HepG2 (cell line): ENCODE data around the gene SGMS1. TPM values are rescaled to one million over a fixed set of nuclear protein-coding genes. Genes with fewer than 3 reads are reported as not detected.

Experiments
- ARHGAP35 ChIP-seq: sonication (generic); formaldehyde crosslinking; IDR thresholded peaks from 2 replicates; pipeline ENCODE4 v1.9.0; 2022; ENCODE audit warnings: mild to moderate bottlenecking, inconsistent platforms, moderate library complexity, missing genetic modification reagents, borderline replicate concordance
- BATF2 ChIP-seq: sonication (generic); formaldehyde crosslinking; IDR thresholded peaks from 2 replicates; pipeline ENCODE4 v1.8.0; 2022; ENCODE audit warnings: mild to moderate bottlenecking, missing genetic modification reagents, moderate library complexity
- DNMT1 ChIP-seq: sonication (generic); formaldehyde crosslinking; IDR thresholded peaks from 2 replicates; pipeline ENCODE4 v1.5.1; 2020; ENCODE audit warnings: mild to moderate bottlenecking, missing genetic modification reagents
- GABPB1 ChIP-seq: IDR thresholded peaks from 2 replicates; pipeline ENCODE4 v1.6.1; 2016; ENCODE audit warnings: mild to moderate bottlenecking, missing genetic modification reagents, moderate library complexity, missing compliant biosample characterization
- HES4 ChIP-seq: sonication (generic); formaldehyde crosslinking; IDR thresholded peaks from 2 replicates; pipeline ENCODE4 v1.9.0; 2021; ENCODE audit warnings: mild to moderate bottlenecking, missing genetic modification reagents, borderline replicate concordance
- HMG20A ChIP-seq: IDR thresholded peaks from 2 replicates; pipeline ENCODE4 v1.6.1; 2016; ENCODE audit warnings: borderline replicate concordance
- SALL2 ChIP-seq: sonication (generic); formaldehyde crosslinking; IDR thresholded peaks from 2 replicates; pipeline ENCODE4 v1.8.1; 2023; ENCODE audit warnings: mild to moderate bottlenecking, missing genetic modification reagents, inconsistent platforms
- SOX13 ChIP-seq, 3 experiments: fragments of 450-650 bp in 1 of 3; sonication (generic) in 1 of 3; formaldehyde crosslinking in 1 of 3; IDR thresholded peaks in 2 of 3; conservative IDR thresholded peaks in 1 of 3; 2 replicates each; pipeline versions ENCODE4 v1.5.0 to v1.6.1; 2016 to 2020; ENCODE audit warnings: antibody characterized with exemption in 1 of 3, mild to moderate bottlenecking in 1 of 3, missing compliant biosample characterization in 1 of 3, missing genetic modification reagents in 1 of 3, moderate library complexity in 1 of 3
- SP4 ChIP-seq: sonication (generic); formaldehyde crosslinking; IDR thresholded peaks from 2 replicates; pipeline ENCODE4 v1.8.1; 2023; ENCODE audit warnings: mild to moderate bottlenecking, missing genetic modification reagents
- SYNCRIP ChIP-seq: fragments of 200-400 bp; formaldehyde crosslinking; IDR thresholded peaks from 2 replicates; pipeline ENCODE4 v1.6.1; 2018; ENCODE audit warnings: mild to moderate bottlenecking, low read depth, low read length; ENCODE audit not compliant: insufficient read depth
- TEAD2 ChIP-seq: sonication (generic); formaldehyde crosslinking; IDR thresholded peaks from 2 replicates; pipeline ENCODE4 v1.9.0; 2021; ENCODE audit warnings: missing genetic modification reagents
- TFDP1 ChIP-seq: IDR thresholded peaks from 2 replicates; pipeline ENCODE4 v1.6.1; 2016; ENCODE audit warnings: missing compliant biosample characterization, missing genetic modification reagents, borderline replicate concordance
- ZBTB49 ChIP-seq: sonication (generic); formaldehyde crosslinking; IDR thresholded peaks from 2 replicates; pipeline ENCODE4 v1.4.0; 2020; ENCODE audit warnings: missing genetic modification reagents, borderline replicate concordance
- ZNF30 ChIP-seq: sonication (generic); formaldehyde crosslinking; IDR thresholded peaks from 2 replicates; pipeline ENCODE4 v1.5.0; 2020; ENCODE audit warnings: mild to moderate bottlenecking, missing genetic modification reagents
- ZNF646 ChIP-seq: sonication (generic); formaldehyde crosslinking; IDR thresholded peaks from 2 replicates; pipeline ENCODE4 v1.9.0; 2021; ENCODE audit warnings: mild to moderate bottlenecking, missing genetic modification reagents
- polyA plus RNA-seq, 8 experiments: library from polyadenylated mRNA; depleted of rRNA in 3 of 8; stranded (reverse) in 7 of 8; unstranded in 1 of 8; fragments of >200 nt; fragmentation: Illumina TruSeq in 4 of 8; extraction: Trizol in 4 of 8; gene quantifications; 2 replicates each; pipeline versions ENCODE4 v1.2.1 to v1.2.3, GENCODE V29; 2011 to 2016; ENCODE audit warnings: low read depth in 4 of 8, missing spikeins in 1 of 8, mixed read lengths in 1 of 8; ENCODE audit not compliant: insufficient read depth in 1 of 8
- total RNA-seq, 5 experiments: library from RNA; depleted of rRNA; stranded (reverse); fragments of >200 nt; fragmentation: Illumina TruSeq; extraction: Trizol; gene quantifications; 2 replicates each; pipeline ENCODE4 v1.2.3, GENCODE V29; 2016; ENCODE audit warnings: low read depth in 1 of 5
- TF ChIP-seq, protein P1 (sequence below): IDR thresholded peaks from 2 replicates; pipeline ENCODE4 v1.6.1; 2016; ENCODE audit warnings: missing genetic modification reagents, missing compliant biosample characterization

SGMS1 gene
- total and polyA plus RNA-seq, 2 of the 13 experiments (the other 11 are each of a cell fraction or from before 2014, with no cell fraction given): 6.5 to 15.1 TPM

DNA sequence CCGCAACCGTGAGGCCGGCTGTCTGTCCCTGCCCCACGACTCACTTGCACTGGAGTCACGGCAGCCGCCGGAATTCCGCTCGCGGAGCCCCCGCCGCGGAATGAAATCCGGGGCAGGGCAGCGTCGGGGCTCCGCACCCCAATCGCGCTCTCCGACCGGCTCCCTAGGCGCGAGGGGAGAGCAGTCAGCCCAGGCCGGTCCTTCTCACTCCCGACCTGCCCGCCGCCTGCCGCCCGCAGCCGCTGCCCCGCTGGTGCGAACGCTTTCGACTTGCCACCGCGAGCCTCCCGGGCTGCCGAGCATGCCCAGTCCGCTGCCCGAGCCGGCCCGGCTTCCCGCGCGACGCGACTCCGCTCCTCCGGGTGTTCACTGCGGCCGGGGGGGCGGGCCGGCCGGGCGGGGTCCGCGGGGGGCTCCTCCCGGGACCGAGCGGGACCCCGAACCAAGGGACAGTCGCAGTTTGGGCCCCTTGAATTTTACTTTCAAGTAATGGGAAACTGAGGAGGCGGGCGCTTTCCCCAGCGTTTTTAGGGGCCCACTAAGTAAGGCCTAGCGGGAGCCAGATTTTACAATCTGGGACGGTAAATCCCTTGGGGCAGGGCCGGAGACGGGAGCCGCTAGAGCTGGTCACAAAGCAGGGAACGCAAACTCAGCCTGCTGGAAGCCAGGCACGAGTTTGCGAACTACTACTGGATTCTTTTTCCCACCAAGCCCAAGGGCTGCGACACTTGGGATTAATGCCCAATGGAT is at the start of gene SGMS1 (continued):
- TF ChIP-seq ZNF646 (no peak), BATF2 (CRISPR knock-in tag) (0 out of 2 replicates have a peak, but pooled peaks have one; percentile 22), TEAD2 (CRISPR knock-in tag) (no peak), DNMT1 (CRISPR knock-in tag) (no peak), HES4 (CRISPR knock-in tag) (no peak; the same call in 1 of the 2 replicates), SALL2 (CRISPR knock-in tag) (no peak), TFDP1 (peak; percentile 79; the same call in 1 of the 2 replicates), GABPB1 (CRISPR knock-in tag) (peak; percentile 47), SP4 (CRISPR knock-in tag) (no peak), SOX13 (IDR thresholded peaks at IDR 0.05) (0 out of 2 replicates have a peak, but pooled peaks have one; percentile 8), SOX13 (CRISPR knock-in tag; conservative IDR thresholded peaks at IDR 0.05 in 1 of 2, IDR thresholded peaks at IDR 0.05 in 1 of 2) (no peak), SYNCRIP (no peak), ARHGAP35 (CRISPR knock-in tag) (peak; percentile 47; the same call in 1 of the 2 replicates), HMG20A (CRISPR knock-in tag) (no peak), ZNF30 (no peak), ZBTB49 (no peak)
- TF ChIP-seq, protein P1, sequence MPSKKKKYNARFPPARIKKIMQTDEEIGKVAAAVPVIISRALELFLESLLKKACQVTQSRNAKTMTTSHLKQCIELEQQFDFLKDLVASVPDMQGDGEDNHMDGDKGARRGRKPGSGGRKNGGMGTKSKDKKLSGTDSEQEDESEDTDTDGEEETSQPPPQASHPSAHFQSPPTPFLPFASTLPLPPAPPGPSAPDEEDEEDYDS (CRISPR knock-in tag): 0 out of 2 replicates have a peak, but pooled peaks have one; percentile 58
